ENCODE results near the gene TENT4A.

Gene TENT4A

GRCh38 chr5:6792376-6792775 lies 79.1 kb downstream of the TENT4A start:
- H3K9me3 Mint-ChIP-seq = no peaks in the 10 kb centered on the region
- H3K27ac Mint-ChIP-seq = no peak overlapping the region
- H3K4me3 Mint-ChIP-seq = no peak overlapping the region
- H3K27me3 Mint-ChIP-seq = peaks cover 7% of the 10 kb centered on the region
- peaks cover 8% of the 10 kb centered on the region for H3K4me1 Mint-ChIP-seq (ENCODE audit: low read depth)
- intact Hi-C loops (cut with micrococcal nuclease) = no loop called here
- no peaks in the 10 kb centered on the region for H3K36me3 Mint-ChIP-seq (ENCODE audit: low read depth)

GRCh38 chr5:6792911-6793471 lies 79.8 kb downstream of the TENT4A start:
- no peaks in the 10 kb centered on the region for H3K9me3 Mint-ChIP-seq
- peaks cover 8% of the 10 kb centered on the region for H3K27me3 Mint-ChIP-seq
- peak overlapping the region; percentile 11 for H3K27ac Mint-ChIP-seq
- H3K4me1 Mint-ChIP-seq (ENCODE audit: low read depth) = peaks cover 8% of the 10 kb centered on the region
- no peaks in the 10 kb centered on the region for H3K36me3 Mint-ChIP-seq (ENCODE audit: low read depth)
- intact Hi-C loops (cut with micrococcal nuclease) = no loop called here
- no peak overlapping the region for H3K4me3 Mint-ChIP-seq

- Mint-ChIP-seq H3K27me3 (peaks cover 3% of the 10 kb centered on the region), H3K4me3 (no peak overlapping the region), H3K27ac (no peak overlapping the region), H3K4me1 (ENCODE audit: low read depth) (no peaks in the 10 kb centered on the region), H3K9me3 (peaks cover 2% of the 10 kb centered on the region), H3K36me3 (ENCODE audit: low read depth) (no peaks in the 10 kb centered on the region)
- intact Hi-C loops (cut with micrococcal nuclease) = no loop called here
Observed at GRCh38 chr5:6801236-6801635, 88.0 kb downstream of the TENT4A start.

- no peaks in the 10 kb centered on the region for H3K4me1 Mint-ChIP-seq (ENCODE audit: low read depth)
- intact Hi-C loops (cut with micrococcal nuclease) = no loop called here
- no peak overlapping the region for H3K4me3 Mint-ChIP-seq
- peaks cover 9% of the 10 kb centered on the region for H3K9me3 Mint-ChIP-seq
- H3K36me3 Mint-ChIP-seq (ENCODE audit: low read depth) = no peaks in the 10 kb centered on the region
- peaks cover 2% of the 10 kb centered on the region for H3K27me3 Mint-ChIP-seq
- no peak overlapping the region for H3K27ac Mint-ChIP-seq
Observed at GRCh38 chr5:6803981-6804550, 90.8 kb downstream of the TENT4A start.

GRCh38 chr5:6804766-6805501 lies 91.7 kb downstream of the TENT4A start:
- Mint-ChIP-seq H3K4me3 (no peak overlapping the region), H3K27me3 (peaks cover 2% of the 10 kb centered on the region), H3K36me3 (ENCODE audit: low read depth) (no peaks in the 10 kb centered on the region), H3K27ac (no peak overlapping the region), H3K4me1 (ENCODE audit: low read depth) (no peaks in the 10 kb centered on the region), H3K9me3 (peaks cover 9% of the 10 kb centered on the region)
- intact Hi-C loops (cut with micrococcal nuclease) = no loop called here

- Mint-ChIP-seq H3K36me3 (ENCODE audit: low read depth) (no peaks in the 10 kb centered on the region), H3K27me3 (peaks cover 2% of the 10 kb centered on the region), H3K9me3 (peaks cover 9% of the 10 kb centered on the region), H3K4me1 (ENCODE audit: low read depth) (no peaks in the 10 kb centered on the region), H3K27ac (no peak overlapping the region), H3K4me3 (no peak overlapping the region)
- intact Hi-C loops (cut with micrococcal nuclease) = no loop called here
Observed at GRCh38 chr5:6805841-6806240, 92.6 kb downstream of the TENT4A start.

Data from dendritic cell treated with granulocyte-macrophage colony-stimulating factor and Interleukin-4, amounts not matched to agents 40 ng/mL and 50 ng/mL, for 4 days (primary cell).